Suprapubic skin (tissue), 4 donors: ENCODE measurements around the gene PPP2R2C. TPM values are rescaled to one million over a fixed set of nuclear protein-coding genes. Genes with fewer than 3 reads are reported as not detected.

Source experiments
- DNase-seq, 2 donors: peaks; one replicate each; pipeline ENCODE4 v3.0.0-alpha.2; 2019; ENCODE audit warnings: low spot score in 2 of 2
- H3K27ac ChIP-seq: fragments of 200-600 bp; sonication (generic); one replicate; pipeline ENCODE4 v1.5.1; 2019
- H3K27me3 ChIP-seq: fragments of 200-600 bp; sonication (generic); one replicate; pipeline ENCODE4 v1.5.1; 2019
- H3K36me3 ChIP-seq: fragments of 200-600 bp; sonication (generic); one replicate; pipeline ENCODE4 v1.5.1; 2019
- H3K4me1 ChIP-seq: fragments of 200-600 bp; sonication (generic); one replicate; pipeline ENCODE4 v1.5.1; 2019
- H3K4me3 ChIP-seq: fragments of 200-600 bp; sonication (generic); one replicate; pipeline ENCODE4 v1.5.1; 2019; ENCODE audit warnings: mild to moderate bottlenecking
- H3K9me3 ChIP-seq: fragments of 200-600 bp; sonication (generic); one replicate; pipeline ENCODE4 v1.5.1; 2019
- EP300 ChIP-seq: sonication (generic); formaldehyde crosslinking; IDR thresholded peaks from one replicate; pipeline ENCODE4 v1.6.1; 2017; ENCODE audit warnings: antibody characterized with exemption
- POLR2A ChIP-seq, 2 donors: fragments of 450-650 bp; IDR thresholded peaks; one replicate each; pipeline ENCODE4 v1.6.1; 2017; ENCODE audit warnings: antibody characterized with exemption in 2 of 2, mild to moderate bottlenecking in 2 of 2, moderate library complexity in 2 of 2
- POLR2AphosphoS5 ChIP-seq, 3 donors: sonication (generic); formaldehyde crosslinking; IDR thresholded peaks; one replicate each; pipeline ENCODE4 v1.6.1; 2017; ENCODE audit warnings: antibody characterized with exemption in 3 of 3
- WGBS: methylation state at CpG from one replicate; pipeline ENCODE4 v1.1.5; 2018; 5-methylcytosine and 5-hydroxymethylcytosine counted together
- total RNA-seq, 4 donors: library from RNA; depleted of rRNA; stranded (reverse); fragments of >200 nt; gene quantifications; one replicate each; pipeline ENCODE4 v1.1.0, GENCODE V29; 2016
- TF ChIP-seq, protein P1 (sequence below), 2 donors: fragments of 200-600 bp in 1 of 2; fragments of 450-650 bp in 1 of 2; sonication (generic) in 1 of 2; IDR thresholded peaks; one replicate each; pipeline ENCODE4 v1.5.1; 2016 to 2019; ENCODE audit warnings: antibody characterized with exemption in 2 of 2, mild to moderate bottlenecking in 1 of 2, moderate library complexity in 1 of 2

Gene PPP2R2C
- total RNA-seq, 4 donors from 2014 or later, result 42.5 to 81.5 (median 61.0) TPM

DNA sequence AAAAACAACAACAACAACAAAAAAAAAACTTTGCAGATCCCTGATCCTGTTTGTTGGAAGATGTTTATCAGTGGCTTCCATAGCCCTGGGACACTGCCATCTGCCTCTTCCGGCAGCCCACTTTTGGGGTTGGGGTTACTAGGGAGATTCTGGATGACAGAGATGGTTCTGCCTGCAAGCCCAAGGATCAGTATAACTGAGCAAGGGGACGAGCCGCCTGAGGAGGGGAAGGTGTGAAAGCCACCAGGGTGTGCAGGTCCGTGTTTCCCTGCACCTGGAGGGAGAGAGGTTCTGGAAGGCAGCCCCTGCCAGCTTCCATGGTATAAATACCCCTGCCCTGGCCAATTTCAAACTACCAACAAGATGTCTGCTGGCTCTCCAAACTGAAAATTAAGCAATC, 41.5 kb downstream of the PPP2R2C start:
- TF ChIP-seq POLR2AphosphoS5 (IDR thresholded peaks at IDR 0.05), result no peak
- TF ChIP-seq EP300, result no peak
- TF ChIP-seq, protein P1, sequence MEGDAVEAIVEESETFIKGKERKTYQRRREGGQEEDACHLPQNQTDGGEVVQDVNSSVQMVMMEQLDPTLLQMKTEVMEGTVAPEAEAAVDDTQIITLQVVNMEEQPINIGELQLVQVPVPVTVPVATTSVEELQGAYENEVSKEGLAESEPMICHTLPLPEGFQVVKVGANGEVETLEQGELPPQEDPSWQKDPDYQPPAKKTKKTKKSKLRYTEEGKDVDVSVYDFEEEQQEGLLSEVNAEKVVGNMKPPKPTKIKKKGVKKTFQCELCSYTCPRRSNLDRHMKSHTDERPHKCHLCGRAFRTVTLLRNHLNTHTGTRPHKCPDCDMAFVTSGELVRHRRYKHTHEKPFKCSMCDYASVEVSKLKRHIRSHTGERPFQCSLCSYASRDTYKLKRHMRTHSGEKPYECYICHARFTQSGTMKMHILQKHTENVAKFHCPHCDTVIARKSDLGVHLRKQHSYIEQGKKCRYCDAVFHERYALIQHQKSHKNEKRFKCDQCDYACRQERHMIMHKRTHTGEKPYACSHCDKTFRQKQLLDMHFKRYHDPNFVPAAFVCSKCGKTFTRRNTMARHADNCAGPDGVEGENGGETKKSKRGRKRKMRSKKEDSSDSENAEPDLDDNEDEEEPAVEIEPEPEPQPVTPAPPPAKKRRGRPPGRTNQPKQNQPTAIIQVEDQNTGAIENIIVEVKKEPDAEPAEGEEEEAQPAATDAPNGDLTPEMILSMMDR (IDR thresholded peaks at IDR 0.05), result no peak
- TF ChIP-seq POLR2A (IDR thresholded peaks at IDR 0.05), result no peak
- Histone ChIP-seq H3K36me3 (no peaks in the 10 kb centered on the region), H3K27me3 (no peaks in the 10 kb centered on the region), H3K9me3 (no peaks in the 10 kb centered on the region), H3K27ac (no peak overlapping the region), H3K4me1 (no peaks in the 10 kb centered on the region), H3K4me3 (no peak overlapping the region)
- no peak for DNase-seq
- 76% methylated on average over 4 of the region's 4 CpGs for WGBS

DNA sequence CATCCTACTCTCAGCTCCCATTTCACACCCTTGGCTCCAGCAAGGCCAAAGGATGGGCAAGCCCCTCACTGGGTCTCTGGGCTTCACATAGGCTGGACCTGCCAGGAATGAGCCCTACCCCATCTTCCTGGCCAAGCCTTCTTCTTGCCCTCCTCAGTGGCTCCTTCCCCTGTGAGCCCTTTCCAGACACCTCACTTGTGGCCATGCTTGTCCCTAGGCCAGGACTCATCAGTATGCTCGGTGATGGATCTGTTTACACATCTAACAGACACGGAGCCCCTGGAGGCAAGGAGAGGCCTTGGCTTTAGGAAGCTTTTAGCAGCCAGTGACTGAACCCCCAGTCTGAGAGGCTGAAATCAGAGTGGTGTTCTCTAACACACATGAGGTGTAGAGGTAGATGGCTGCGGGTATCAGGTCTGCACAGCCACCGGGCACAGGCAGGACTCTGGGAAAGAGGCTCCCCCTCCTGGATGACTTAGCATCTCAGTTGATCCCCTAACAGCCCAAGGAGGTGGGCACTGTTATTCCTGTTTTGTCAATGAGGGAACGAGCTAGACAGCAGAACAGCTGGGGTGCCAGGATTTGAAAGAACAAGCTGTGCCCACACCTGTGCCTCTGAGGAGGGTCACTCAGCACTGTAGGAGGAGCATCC, 44.8 kb downstream of the PPP2R2C start:
- no peaks in the 10 kb centered on the region for H3K27me3 ChIP-seq
- H3K27ac ChIP-seq, result no peak overlapping the region
- no peaks in the 10 kb centered on the region for H3K9me3 ChIP-seq
- H3K4me3 ChIP-seq, result no peak overlapping the region
- 34% methylated on average over 5 of the region's 5 CpGs for WGBS
- DNase-seq, result no peak
- H3K4me1 ChIP-seq, result no peaks in the 10 kb centered on the region
- no peak for TF ChIP-seq POLR2A (IDR thresholded peaks at IDR 0.05)
- no peak for TF ChIP-seq POLR2AphosphoS5 (IDR thresholded peaks at IDR 0.05)
- no peak for TF ChIP-seq EP300
- TF ChIP-seq, protein P1 (IDR thresholded peaks at IDR 0.05), result no peak
- H3K36me3 ChIP-seq, result no peaks in the 10 kb centered on the region

DNA sequence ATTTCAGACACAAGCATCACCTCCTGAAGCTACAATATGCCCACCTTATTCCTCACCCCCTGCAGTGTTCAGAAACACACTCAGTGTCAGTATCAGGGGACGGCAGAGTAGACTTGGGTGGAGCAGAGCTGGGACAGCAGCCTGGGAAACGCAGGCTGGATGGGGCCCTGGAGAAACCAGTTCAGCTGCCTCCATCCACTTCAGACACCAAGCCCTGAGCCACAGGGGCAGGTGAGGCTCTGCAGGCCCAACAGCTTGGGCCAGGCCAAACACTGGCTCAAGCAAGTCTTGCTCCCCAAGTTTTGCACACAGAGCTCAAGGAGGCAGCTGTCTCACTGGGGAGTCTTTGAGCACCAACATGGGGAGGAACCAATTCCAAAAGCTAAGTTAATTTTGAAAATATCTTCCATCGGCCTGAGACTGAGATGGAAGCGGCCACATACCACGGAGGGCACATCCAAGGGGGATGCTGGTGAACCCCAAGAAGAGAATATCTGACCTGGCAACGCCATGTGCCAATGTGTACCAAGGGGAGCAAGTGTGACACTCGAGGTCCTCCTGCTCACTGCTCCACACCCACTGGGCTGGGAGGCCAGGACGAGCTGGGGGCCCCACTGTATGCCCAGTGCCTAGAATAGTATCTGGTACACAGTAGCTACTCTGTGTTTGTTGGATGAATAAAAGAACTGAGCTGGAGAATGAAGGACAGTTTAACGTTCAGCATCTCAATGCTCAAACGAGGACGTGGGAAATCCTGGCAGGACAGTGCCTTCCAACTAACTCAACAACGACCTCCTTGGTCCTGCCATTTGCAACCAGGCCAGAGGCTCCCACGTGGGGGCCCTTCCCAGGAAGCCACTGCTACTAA, 45.6 kb downstream of the PPP2R2C start:
- H3K36me3 ChIP-seq, result no peaks in the 10 kb centered on the region
- no peak overlapping the region for H3K27ac ChIP-seq
- no peak for TF ChIP-seq POLR2A (IDR thresholded peaks at IDR 0.05)
- TF ChIP-seq, protein P1 (IDR thresholded peaks at IDR 0.05), result no peak
- TF ChIP-seq POLR2AphosphoS5 (IDR thresholded peaks at IDR 0.05), result no peak
- TF ChIP-seq EP300, result no peak
- H3K27me3 ChIP-seq, result no peaks in the 10 kb centered on the region
- no peak for DNase-seq
- H3K9me3 ChIP-seq, result no peaks in the 10 kb centered on the region
- no peak overlapping the region for H3K4me3 ChIP-seq
- H3K4me1 ChIP-seq, result no peaks in the 10 kb centered on the region
- 58% methylated on average over 13 of the region's 13 CpGs for WGBS

- Histone ChIP-seq H3K9me3 (no peaks in the 10 kb centered on the region), H3K27ac (no peak overlapping the region), H3K27me3 (no peaks in the 10 kb centered on the region), H3K4me3 (no peak overlapping the region), H3K4me1 (no peaks in the 10 kb centered on the region), H3K36me3 (no peaks in the 10 kb centered on the region)
- no peak for DNase-seq
- TF ChIP-seq, protein P1 (IDR thresholded peaks at IDR 0.05), result no peak
- TF ChIP-seq POLR2AphosphoS5 (IDR thresholded peaks at IDR 0.05), result no peak
- no peak for TF ChIP-seq EP300
- no peak for TF ChIP-seq POLR2A (IDR thresholded peaks at IDR 0.05)
- 73% methylated on average over 5 of the region's 11 CpGs for WGBS
Observed at GRCh38 chr4:6425911-6426310, 46.5 kb downstream of the PPP2R2C start.

DNA sequence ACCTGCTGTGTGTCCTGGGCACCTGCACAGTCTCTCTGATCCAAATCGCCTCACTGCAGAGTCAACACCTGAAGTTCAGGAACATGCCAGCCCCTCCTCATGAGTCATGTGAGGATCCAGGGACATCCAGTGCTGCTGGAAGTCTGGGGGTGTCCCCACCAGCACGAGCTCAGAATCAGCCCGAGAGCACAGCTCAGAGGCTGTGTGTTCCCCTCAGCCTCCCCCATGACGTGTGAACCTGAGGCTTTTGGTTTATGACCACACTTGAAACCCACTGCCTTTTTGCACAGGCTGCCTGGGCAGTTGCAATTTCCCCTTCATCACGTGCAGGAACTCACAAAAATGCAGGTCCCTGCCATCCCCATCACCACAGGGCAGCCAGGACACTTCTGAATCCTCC, 47.1 kb downstream of the PPP2R2C start:
- no peak for TF ChIP-seq POLR2A (IDR thresholded peaks at IDR 0.05)
- TF ChIP-seq, protein P1 (IDR thresholded peaks at IDR 0.05), result no peak
- no peak for TF ChIP-seq EP300
- TF ChIP-seq POLR2AphosphoS5 (IDR thresholded peaks at IDR 0.05), result no peak
- 48% methylated on average over 4 of the region's 5 CpGs for WGBS
- Histone ChIP-seq H3K27ac (no peak overlapping the region), H3K36me3 (no peaks in the 10 kb centered on the region), H3K27me3 (no peaks in the 10 kb centered on the region), H3K4me3 (no peak overlapping the region), H3K4me1 (no peaks in the 10 kb centered on the region), H3K9me3 (no peaks in the 10 kb centered on the region)
- DNase-seq, result no peak
